Measurements from ENCODE around the gene CRK. TPM values are rescaled to one million over a fixed set of nuclear protein-coding genes. Genes with fewer than 3 reads are reported as not detected.

The CRK gene
- total RNA-seq, 4 donors from 2014 or later = 59.8 to 102 (median 75.7) TPM

DNA sequence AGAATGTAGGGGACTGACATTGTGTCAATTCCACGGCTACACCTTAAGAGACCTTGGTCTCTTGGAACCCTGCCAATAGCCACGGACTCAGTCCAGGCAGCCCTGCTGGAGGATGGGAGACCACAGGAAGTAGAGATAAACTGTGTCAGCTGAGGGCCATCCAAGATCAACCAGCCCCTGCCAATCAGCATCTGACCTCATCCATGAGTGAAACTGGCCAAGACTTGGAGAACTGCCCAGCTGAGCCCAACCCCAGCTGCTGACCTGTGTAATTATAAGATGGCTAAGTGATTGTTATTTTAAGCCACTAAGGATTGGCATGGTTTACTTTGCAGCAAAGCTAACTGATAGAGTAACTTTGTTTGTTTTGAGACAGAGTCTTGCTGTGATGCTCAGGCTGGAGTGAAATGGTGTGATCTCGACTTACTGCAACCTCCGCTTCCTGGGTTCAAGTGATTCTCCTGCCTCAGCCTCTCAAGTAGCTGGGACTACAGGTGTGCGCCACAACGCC lies 42.7 kb downstream of the CRK start:
- TF ChIP-seq POLR2AphosphoS5 (IDR thresholded peaks at IDR 0.05) = no peak
- TF ChIP-seq, protein P1, sequence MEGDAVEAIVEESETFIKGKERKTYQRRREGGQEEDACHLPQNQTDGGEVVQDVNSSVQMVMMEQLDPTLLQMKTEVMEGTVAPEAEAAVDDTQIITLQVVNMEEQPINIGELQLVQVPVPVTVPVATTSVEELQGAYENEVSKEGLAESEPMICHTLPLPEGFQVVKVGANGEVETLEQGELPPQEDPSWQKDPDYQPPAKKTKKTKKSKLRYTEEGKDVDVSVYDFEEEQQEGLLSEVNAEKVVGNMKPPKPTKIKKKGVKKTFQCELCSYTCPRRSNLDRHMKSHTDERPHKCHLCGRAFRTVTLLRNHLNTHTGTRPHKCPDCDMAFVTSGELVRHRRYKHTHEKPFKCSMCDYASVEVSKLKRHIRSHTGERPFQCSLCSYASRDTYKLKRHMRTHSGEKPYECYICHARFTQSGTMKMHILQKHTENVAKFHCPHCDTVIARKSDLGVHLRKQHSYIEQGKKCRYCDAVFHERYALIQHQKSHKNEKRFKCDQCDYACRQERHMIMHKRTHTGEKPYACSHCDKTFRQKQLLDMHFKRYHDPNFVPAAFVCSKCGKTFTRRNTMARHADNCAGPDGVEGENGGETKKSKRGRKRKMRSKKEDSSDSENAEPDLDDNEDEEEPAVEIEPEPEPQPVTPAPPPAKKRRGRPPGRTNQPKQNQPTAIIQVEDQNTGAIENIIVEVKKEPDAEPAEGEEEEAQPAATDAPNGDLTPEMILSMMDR (IDR thresholded peaks at IDR 0.05) = no peak
- TF ChIP-seq EP300 (IDR thresholded peaks at IDR 0.05) = no peak
- TF ChIP-seq POLR2A (IDR thresholded peaks at IDR 0.05; ENCODE audit: low read depth) = no peak
- Histone ChIP-seq H3K4me1 (peaks cover 0 to 11% (median 8%) of the 10 kb centered on the region in 4 donors), H3K9me3 (no peaks in the 10 kb centered on the region), H3K36me3 (peaks cover 0 to 21% (median 8%) of the 10 kb centered on the region in 4 donors), H3K4me3 (no peak overlapping the region), H3K27me3 (no peaks in the 10 kb centered on the region), H3K27ac (replicated peaks in 1 of 4) (no peak overlapping the region)
- DNase-seq (ENCODE audit: extremely low spot score) = no peak
- WGBS = 69% methylated on average over 6 of the region's 6 CpGs
- intact Hi-C loops (cut with DNase I) = no loop called here

DNA sequence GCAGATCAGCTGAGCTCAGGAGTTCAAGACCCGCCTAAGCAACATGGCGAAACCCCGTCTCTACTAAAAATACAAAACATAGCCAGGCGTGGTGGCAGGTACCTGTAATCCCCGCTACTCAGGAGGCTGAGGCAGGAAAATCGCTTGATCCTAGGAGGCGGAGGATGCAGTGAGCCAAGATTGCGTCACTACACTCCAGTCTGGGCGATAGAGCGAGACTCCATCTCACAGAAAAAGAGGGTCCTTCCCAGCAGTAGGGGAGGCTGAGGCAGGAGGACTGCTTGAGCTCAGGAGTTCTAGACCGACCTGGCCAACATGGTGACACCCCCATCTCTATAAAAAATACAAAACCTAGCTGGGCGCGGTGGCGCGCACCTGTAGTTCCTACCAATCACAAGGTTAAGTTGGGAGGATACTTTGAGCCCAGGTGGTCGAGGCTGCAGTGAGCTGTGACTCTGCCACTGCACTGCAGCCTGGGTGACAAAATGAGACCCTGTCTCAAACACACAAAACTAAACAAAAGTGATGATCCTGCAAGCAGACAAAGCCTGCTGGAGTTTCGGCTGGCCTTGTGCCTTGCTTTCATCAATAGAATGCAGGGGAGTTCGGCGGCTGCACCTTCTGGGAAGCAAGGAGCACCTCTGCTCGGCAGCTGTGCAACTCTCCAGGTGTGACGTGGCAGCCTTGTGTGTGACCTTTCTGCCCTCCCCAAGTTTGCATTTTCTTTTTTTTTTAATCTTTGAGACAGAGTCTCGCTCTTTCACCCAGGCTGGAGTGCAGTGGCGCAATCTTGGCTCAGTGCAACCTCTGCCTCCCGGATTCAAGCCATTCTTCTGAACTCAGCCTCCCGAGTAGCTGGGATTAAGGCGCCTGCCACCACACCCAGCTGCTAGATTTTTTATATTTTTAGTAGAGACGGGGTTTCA lies 43.6 kb downstream of the CRK start:
- H3K27me3 ChIP-seq = no peaks in the 10 kb centered on the region
- no peaks in the 10 kb centered on the region for H3K9me3 ChIP-seq
- TF ChIP-seq POLR2A (IDR thresholded peaks at IDR 0.05; ENCODE audit: low read depth) = no peak
- TF ChIP-seq POLR2AphosphoS5 (IDR thresholded peaks at IDR 0.05) = no peak
- no peak for TF ChIP-seq EP300 (IDR thresholded peaks at IDR 0.05)
- TF ChIP-seq, protein P1 (IDR thresholded peaks at IDR 0.05) = no peak
- H3K36me3 ChIP-seq = peaks cover 0 to 12% (median 5%) of the 10 kb centered on the region in 4 donors
- WGBS = 73% methylated on average over 27 of the region's 27 CpGs
- intact Hi-C loops (cut with DNase I) = no loop called here
- H3K4me3 ChIP-seq = no peak overlapping the region
- H3K4me1 ChIP-seq = peaks cover 0 to 11% (median 8%) of the 10 kb centered on the region in 4 donors
- no peak overlapping the region for H3K27ac ChIP-seq (replicated peaks in 1 of 4)
- DNase-seq (ENCODE audit: extremely low spot score) = no peak

- intact Hi-C loops (cut with DNase I) = no loop called here
- 90% methylated on average over 4 of the region's 4 CpGs for WGBS
- no peak for DNase-seq (ENCODE audit: extremely low spot score)
- Histone ChIP-seq H3K27ac (replicated peaks in 1 of 4) (no peak overlapping the region), H3K9me3 (no peaks in the 10 kb centered on the region), H3K27me3 (no peaks in the 10 kb centered on the region), H3K4me3 (no peak overlapping the region), H3K4me1 (peaks cover 20 to 26% (median 21%) of the 10 kb centered on the region in 4 donors), H3K36me3 (no peaks in the 10 kb centered on the region)
- TF ChIP-seq, protein P1 (IDR thresholded peaks at IDR 0.05) = no peak
- TF ChIP-seq POLR2A (IDR thresholded peaks at IDR 0.05; ENCODE audit: low read depth) = no peak
- no peak for TF ChIP-seq POLR2AphosphoS5 (IDR thresholded peaks at IDR 0.05)
- TF ChIP-seq EP300 (IDR thresholded peaks at IDR 0.05) = no peak
Observed at GRCh38 chr17:1402262-1402586, 53.8 kb downstream of the CRK start.

DNA sequence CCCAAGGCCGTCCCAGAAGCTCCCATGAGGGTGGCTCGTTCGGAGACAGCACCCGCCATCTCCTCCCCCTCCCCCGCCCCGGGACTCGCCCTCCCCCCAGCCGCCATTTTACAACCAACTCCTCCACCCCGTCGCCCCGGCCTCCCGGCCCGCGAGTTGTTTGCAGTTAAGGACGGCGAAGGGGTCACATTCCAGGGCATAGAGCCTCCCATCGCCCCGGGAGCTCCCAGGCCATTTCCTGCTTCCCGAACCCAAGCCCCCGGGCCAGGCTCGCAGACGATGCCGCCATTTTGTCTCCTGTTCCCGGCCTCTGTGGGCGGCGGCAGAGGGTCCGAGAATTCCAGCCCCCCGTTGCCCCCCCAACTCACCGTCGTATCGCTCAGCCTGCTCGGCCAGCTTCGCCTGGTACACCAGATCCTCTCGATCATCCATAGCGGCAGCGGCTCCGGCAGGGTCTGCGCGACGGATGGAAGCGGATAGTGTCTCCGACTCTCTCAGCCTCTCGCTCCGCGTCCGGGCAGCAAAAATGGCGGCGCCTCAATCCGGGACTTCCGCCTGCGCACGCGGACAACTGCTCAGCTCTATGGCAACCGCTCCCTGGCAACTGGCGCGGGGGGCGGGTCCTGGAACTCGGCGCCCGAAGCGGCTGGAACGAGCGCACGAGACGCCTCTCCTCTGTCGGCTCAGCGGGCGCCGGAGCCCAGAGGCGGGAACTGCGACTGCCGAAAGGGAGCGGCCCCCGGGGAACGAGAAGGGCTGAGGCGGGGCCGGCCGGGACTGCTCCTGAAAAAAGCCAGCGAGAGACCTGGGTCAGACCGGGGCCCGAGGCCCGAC lies 56.1 kb downstream of the CRK start, which contains the start of gene YWHAE:
TSS of gene YWHAE (minus strand) at position 544 of the 834 bp plus-strand sequence. CDS start at position 432, 112 bp downstream.
- intact Hi-C loops (cut with DNase I) = loop anchor here (2.0 kb wide), 1 partner anchor 33 kb away; no protein-coding TSS in a partner anchor
- H3K4me1 ChIP-seq = peaks cover 39 to 49% (median 45%) of the 10 kb centered on the region in 4 donors
- peak; percentile 99 for DNase-seq (ENCODE audit: extremely low spot score)
- WGBS = under 1% methylated on average over 30 of the region's 82 CpGs
- peak within 1 kb of the TSS; percentile 95 to 98 (median 96) for H3K27ac ChIP-seq (replicated peaks in 1 of 4)
- peak within 1 kb of the TSS; percentile 72 to 88 (median 84) for H3K4me3 ChIP-seq
- TF ChIP-seq, protein P1 (IDR thresholded peaks at IDR 0.05) = no peak
- TF ChIP-seq EP300 (IDR thresholded peaks at IDR 0.05) (no peak), POLR2AphosphoS5 (IDR thresholded peaks at IDR 0.05) (peak; percentile 94 to 98), POLR2A (IDR thresholded peaks at IDR 0.05; ENCODE audit: low read depth) (peak; percentile 92)
- no peaks in the 10 kb centered on the region for H3K36me3 ChIP-seq
- H3K27me3 ChIP-seq = no peaks in the 10 kb centered on the region
- H3K9me3 ChIP-seq = no peaks in the 10 kb centered on the region
